NOMO-1 treated with dmso at 0.1 percent for 144 hours (cell line): ENCODE data around the gene SSTR4.
"Not testable (repeated sequence)": the region's sequence is repeated elsewhere in the genome, so short reads cannot be mapped to it uniquely, and the experiment has no call there.

Experiments
- DNase-seq: peaks from one replicate; lab custom pipeline; 2025; ENCODE audit not compliant: unreplicated experiment; lab: John Stamatoyannopoulos, UW

Gene SSTR4

DNA sequence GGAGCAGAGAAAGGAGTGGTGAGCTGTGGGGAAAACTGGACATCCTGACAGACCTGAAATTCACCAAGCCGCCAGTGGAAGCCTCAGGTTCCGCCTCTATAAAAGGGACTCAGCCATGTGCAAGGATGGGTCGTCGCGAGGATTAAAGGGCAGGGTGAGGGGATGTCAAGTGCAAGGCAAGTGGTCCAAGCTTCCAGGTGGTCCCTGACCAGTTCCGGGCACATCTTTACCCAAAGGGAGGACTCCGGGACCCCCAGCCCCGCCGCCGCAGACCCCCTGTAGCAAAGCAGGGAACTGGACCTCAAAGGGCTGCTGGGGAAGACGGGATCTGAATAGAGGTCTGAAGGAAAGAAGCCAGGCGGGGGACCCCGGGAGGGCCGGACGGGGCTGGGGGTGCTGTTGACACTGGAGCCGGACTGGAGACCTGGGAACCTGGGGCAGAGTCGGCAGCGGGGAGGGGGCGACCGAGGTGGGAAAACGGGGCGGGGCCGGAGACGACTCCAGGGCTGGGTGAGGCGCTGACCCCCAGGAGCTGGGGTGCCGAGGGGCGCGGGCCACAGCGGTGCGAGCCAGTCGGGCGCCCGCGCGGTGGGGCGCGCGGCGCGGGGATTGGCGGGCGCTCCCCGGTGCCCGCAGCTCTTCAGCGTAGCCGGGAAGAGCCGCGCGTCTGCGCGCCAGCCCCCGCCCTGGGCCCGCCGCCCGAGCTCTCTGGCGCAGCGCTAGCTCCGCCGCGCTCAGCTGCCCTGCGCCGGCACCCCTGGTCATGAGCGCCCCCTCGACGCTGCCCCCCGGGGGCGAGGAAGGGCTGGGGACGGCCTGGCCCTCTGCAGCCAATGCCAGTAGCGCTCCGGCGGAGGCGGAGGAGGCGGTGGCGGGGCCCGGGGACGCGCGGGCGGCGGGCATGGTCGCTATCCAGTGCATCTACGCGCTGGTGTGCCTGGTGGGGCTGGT lies at the start of gene SSTR4:
Gene SSTR4 (plus strand): TSS at position 592 of the 951 bp plus-strand sequence. CDS start 172 bp downstream, at position 764.
- DNase-seq = no peak

- no peak for DNase-seq
Observed at GRCh38 chr20:22986601-22987000, 48.5 kb upstream of the SSTR4 start.

- DNase-seq = not testable (repeated sequence)
Observed at GRCh38 chr20:22991424-22991823, 43.7 kb upstream of the SSTR4 start.

GRCh38 chr20:22993823-22994222 lies 41.3 kb upstream of the SSTR4 start:
- no peak for DNase-seq

- no peak for DNase-seq
Observed at GRCh38 chr20:22995923-22996322, 39.2 kb upstream of the SSTR4 start.

DNA sequence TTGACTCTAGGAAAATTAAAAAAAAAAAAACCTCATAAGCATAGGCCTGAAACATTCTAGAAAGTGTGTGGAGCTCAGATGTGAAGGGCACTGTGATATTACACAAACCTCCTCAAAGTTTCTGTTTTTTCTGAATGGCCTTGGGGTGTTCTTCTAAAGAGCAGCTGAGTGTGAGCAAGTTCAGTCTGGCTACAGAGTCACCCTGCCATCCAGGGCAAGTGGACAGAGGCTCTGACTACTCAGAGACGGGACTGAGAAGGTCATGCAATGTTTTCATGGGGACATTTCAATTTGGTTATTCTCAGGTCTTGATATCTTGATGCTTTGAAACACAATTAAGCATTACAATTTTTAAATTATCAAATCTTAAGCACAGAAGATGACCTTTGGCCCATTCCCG lies 36.6 kb upstream of the SSTR4 start:
- DNase-seq = no peak

- no peak for DNase-seq
Observed at GRCh38 chr20:22999756-23000155, 35.4 kb upstream of the SSTR4 start.

DNA sequence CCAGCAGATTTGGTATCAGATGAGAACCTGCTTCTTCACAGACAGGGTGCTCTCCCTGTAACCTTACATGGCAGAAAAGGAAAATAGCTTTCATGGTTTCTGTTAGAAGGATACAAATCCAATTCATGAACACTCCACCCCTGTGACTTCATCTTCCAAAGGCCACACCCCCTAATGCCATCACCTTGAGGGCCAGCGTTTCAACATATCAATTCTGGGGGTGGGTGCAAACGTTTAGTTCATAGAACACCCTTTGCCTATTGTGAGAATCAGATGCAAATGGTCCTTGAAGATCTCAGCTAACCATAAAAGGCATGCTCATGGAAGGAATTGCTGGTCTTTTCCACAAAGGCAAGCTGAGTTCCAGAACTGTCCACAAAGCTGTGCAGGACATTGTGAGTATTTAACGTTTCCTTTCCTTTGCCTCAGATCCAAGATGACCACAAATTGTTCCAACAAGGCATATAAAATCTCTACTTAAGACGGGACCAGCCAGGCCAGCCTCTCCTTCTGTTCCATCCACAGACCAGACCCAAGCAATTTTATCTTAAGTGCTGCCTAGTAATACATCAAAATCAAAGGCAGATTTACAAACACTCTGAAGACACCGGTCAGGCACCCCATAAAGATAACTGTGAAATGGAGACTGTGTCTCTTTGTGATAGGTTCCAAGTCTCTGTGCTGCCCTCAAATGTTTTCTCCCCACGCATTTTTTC lies 34.7 kb upstream of the SSTR4 start:
- DNase-seq = no peak

DNA sequence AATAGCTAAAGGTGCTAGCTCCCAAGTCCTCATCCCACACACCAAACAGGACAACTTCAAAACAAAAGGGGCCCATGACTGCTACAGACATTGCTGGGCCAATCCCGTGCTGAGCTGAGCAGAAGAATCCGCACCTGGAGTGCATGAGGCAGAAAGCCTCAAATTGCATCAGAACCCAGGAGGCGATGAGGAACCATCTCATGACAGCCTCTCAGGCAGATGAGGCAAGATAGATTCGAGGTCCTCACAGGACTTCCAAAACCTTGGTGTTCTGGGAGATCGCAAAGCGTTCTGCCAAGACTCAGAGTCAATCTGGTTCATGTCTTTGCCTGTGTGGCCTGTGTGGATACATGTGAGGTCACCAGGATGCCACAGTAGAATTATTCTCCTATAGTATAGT lies 32.8 kb upstream of the SSTR4 start:
- no peak for DNase-seq

DNA sequence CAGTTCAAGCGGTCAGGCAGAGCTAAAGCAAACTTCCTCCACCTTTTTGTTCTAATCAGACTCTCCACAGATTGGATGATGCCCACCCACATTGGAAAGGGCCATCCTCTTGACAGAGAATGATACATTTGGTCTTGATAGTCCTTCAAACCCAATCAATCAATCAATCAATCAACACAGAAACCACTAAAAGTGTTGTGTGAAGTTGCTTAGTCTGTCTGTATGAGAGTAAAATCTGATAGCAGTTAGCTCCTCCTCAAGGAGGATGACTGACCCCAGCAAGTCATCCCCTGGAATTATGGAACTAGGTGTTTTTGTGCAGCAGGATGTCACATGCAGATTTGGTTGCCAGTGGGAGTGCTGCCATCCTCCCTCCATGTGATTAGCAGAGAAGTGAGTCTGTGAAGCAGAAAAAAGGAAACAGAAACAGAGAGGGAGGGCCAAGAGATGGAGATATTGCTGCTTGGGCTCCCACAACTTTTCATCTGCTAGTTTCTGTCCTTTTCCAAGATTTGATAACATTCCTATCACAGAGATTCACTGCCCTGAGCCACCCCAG lies 32.0 kb upstream of the SSTR4 start:
- DNase-seq = no peak

- no peak for DNase-seq
Observed at GRCh38 chr20:23003881-23004460, 31.1 kb upstream of the SSTR4 start.

DNA sequence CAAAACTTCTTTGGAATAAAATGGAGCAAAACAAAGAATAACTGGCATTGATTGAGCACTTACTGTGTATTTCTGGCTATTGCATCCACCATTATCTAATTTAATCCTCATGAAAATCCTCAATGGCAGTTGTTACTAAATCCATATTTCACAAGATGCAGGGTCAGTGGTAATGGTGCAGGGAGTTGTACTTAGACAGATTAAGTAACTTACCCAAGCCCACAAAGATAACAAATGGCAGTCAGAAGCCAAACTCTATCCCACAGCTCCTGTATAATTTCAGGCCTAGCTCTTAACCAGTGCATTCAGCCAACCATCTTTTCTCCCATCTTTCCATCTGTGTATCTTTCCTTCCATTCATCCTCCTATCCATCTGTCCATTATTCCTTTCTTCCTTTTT lies 29.3 kb upstream of the SSTR4 start:
- DNase-seq = no peak

DNA sequence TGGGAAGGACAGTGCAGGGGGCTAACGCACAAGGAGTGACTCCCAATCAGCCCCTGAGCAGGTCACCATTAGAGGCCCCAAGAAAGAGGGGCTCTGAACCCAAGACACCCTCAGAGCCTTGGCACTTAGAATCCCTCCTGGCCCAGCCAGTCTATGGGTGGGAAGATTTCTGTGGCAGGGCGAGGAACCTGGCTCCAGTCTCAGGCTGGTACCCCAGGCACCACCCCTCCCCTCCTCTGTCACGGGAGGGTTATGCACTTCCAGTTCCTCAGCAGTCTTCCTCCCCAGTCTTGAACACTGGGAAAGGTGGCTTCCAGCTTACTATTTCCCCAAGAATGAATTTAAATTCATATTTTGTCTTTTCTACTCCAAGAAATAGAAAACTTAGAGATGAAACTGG lies 27.6 kb upstream of the SSTR4 start:
- no peak for DNase-seq

DNA sequence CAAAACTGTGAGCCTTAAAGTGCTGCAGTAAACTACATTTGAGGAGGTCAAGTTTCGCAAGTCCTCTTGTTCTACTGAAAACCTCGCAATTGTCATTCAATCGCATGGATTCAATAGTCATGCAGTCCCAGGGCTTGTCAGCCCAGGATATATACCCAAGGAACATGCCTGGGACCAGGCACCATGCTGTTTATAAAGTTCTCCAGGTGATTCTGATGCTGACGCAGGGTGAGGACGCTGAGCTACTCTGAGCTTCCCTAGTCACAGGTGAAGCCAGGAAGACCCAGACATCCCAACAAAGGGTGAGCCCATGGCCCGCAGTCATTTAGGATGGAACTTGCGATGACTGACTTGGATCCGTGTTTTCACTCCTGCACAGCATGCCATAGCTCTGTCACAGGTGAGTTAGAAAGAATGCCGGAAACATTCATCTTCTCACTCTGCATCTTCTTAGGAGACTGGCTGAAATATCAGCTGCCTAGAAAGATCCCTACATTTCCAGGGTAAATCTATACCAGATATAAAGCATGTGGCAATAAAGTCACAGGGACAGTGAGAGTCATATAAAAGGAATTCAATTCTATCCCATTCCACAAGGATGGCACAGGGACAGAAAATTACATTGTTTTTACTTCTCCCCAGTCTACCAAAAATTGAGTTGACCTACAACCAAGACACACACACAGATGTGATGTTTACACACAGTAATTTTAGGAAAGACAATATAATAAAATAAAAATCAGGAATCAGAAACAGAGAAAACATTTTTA lies 27.0 kb upstream of the SSTR4 start:
- no peak for DNase-seq

GRCh38 chr20:23008667-23009066 lies 26.4 kb upstream of the SSTR4 start:
- no peak for DNase-seq

DNA sequence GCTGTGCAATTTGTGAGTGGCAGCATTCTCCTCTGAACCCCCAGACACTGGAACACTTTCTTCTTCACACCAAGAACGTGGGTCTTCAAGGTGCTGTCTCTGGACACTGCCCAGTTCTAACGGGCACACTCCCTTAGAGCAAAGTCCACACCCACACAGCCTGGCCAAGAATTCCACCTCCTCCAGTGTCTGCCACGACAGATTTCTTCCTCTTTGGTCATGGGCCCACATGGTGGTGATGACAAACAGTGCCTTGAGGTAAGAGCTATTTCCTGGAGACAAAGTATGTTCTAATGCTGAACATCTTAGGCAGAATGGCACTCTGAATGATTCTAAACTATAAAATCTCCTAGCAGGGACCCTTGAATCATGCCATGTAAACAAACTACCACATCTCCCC lies 25.5 kb upstream of the SSTR4 start:
- DNase-seq = no peak

- DNase-seq = no peak
Observed at GRCh38 chr20:23010096-23010495, 25.0 kb upstream of the SSTR4 start.

GRCh38 chr20:23011008-23011721 lies 23.9 kb upstream of the SSTR4 start:
- DNase-seq = no peak

DNA sequence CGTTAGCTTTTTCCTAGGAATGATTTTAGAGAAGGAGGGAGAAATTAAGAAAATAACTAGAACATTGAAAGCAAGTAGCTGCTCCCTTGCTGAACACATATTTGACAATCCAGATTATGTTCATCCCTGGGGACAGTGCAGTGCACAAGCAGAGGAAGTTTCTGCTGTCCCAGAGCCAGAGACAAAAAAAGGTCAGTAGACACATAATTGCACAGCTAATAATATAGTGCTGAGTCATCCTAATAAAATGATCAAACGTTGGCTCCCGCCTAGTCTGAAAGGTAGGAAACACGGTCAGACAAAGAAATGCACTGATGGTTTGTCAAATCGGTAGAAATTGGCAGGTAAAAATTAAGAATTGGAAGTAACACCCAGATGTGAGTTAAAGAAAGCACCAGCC lies 21.7 kb upstream of the SSTR4 start:
- DNase-seq = no peak

DNA sequence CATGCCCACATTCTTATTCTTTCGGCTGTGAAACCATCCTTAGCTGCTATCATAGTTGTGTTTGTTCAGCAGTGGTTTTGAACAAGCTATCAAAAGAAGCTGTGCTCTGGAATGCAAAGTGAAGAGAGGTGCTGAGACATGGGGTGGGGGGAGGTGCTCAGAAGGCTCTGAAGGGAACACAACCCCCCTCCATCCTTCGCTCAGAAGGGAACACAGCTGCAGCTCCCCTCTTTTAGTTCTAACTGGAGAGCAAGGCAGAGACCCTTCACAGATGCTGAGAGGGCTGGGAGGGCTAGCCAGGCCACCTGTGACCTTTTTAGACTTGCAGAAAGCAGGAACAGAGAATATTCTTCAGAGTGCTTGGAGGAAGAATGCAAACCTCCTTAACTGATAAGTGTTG lies 17.6 kb upstream of the SSTR4 start:
- no peak for DNase-seq
